Parathyroid adenoma (tissue), 2 donors: ENCODE data around the gene PPFIA2.

Experiments
- H2AFZ ChIP-seq: fragments of 300-600 bp; sonication (generic); one replicate; pipeline ENCODE4 v1.7.0; 2017; ENCODE audit warnings: antibody characterized with exemption, mild to moderate bottlenecking
- H3K27ac ChIP-seq: fragments of 300-600 bp; sonication (generic); one replicate; pipeline ENCODE4 v1.7.0; 2017
- H3K27me3 ChIP-seq: fragments of 300-600 bp; sonication (generic); one replicate; pipeline ENCODE4 v1.7.0; 2017; ENCODE audit warnings: low read length; ENCODE audit not compliant: control insufficient read depth, insufficient read depth
- H3K36me3 ChIP-seq: fragments of 300-600 bp; sonication (generic); one replicate; pipeline ENCODE4 v1.7.0; 2017; ENCODE audit warnings: low read length; ENCODE audit not compliant: control insufficient read depth, insufficient read depth
- H3K4me1 ChIP-seq: fragments of 300-600 bp; sonication (generic); one replicate; pipeline ENCODE4 v1.7.0; 2017; ENCODE audit warnings: control low read depth
- H3K4me2 ChIP-seq: fragments of 300-600 bp; sonication (generic); one replicate; pipeline ENCODE4 v1.7.0; 2017; ENCODE audit warnings: low read length
- H3K4me3 ChIP-seq: fragments of 300-600 bp; sonication (generic); one replicate; pipeline ENCODE4 v1.7.0; 2017; ENCODE audit warnings: low read depth, low read length
- H3K79me2 ChIP-seq: fragments of 300-600 bp; sonication (generic); one replicate; pipeline ENCODE4 v1.7.0; 2017; ENCODE audit warnings: control low read depth
- H3K9ac ChIP-seq: fragments of 300-600 bp; sonication (generic); one replicate; pipeline ENCODE4 v1.7.0; 2017; ENCODE audit warnings: mild to moderate bottlenecking
- H3K9me3 ChIP-seq: fragments of 300-600 bp; sonication (generic); one replicate; pipeline ENCODE4 v1.7.0; 2017; ENCODE audit warnings: low read length; ENCODE audit not compliant: control insufficient read depth
- CTCF ChIP-seq: fragments of 300-600 bp; sonication (generic); IDR thresholded peaks from one replicate; pipeline ENCODE4 v1.7.0; 2017; ENCODE audit warnings: antibody characterized with exemption, mild to moderate bottlenecking
- donor health status: primary hyperparathyroidism.

Gene PPFIA2

GRCh38 chr12:81327425-81327824 lies 431.7 kb downstream of the PPFIA2 start:
- TF ChIP-seq CTCF = no peak
- Histone ChIP-seq H3K4me1 (no peaks in the 10 kb centered on the region), H3K9me3 (no peaks in the 10 kb centered on the region), H3K4me2 (no peak overlapping the region), H3K4me3 (no peak overlapping the region), H3K79me2 (no peaks in the 10 kb centered on the region), H3K27ac (no peak overlapping the region), H3K9ac (no peak overlapping the region), H3K27me3 (no peaks in the 10 kb centered on the region), H2AFZ (no peak overlapping the region), H3K36me3 (no peaks in the 10 kb centered on the region)

GRCh38 chr12:81325086-81325485 lies 434.1 kb downstream of the PPFIA2 start:
- TF ChIP-seq CTCF = no peak
- no peaks in the 10 kb centered on the region for H3K9me3 ChIP-seq
- H2AFZ ChIP-seq = no peak overlapping the region
- no peaks in the 10 kb centered on the region for H3K36me3 ChIP-seq
- no peak overlapping the region for H3K27ac ChIP-seq
- no peak overlapping the region for H3K9ac ChIP-seq
- H3K79me2 ChIP-seq = no peaks in the 10 kb centered on the region
- H3K4me3 ChIP-seq = no peak overlapping the region
- H3K27me3 ChIP-seq = no peaks in the 10 kb centered on the region
- no peaks in the 10 kb centered on the region for H3K4me1 ChIP-seq
- H3K4me2 ChIP-seq = no peak overlapping the region

- Histone ChIP-seq H3K36me3 (no peaks in the 10 kb centered on the region), H3K9ac (no peak overlapping the region), H2AFZ (no peak overlapping the region), H3K27me3 (no peaks in the 10 kb centered on the region), H3K79me2 (no peaks in the 10 kb centered on the region), H3K27ac (no peak overlapping the region), H3K4me2 (no peak overlapping the region), H3K4me1 (no peaks in the 10 kb centered on the region), H3K4me3 (no peak overlapping the region), H3K9me3 (no peaks in the 10 kb centered on the region)
- no peak for TF ChIP-seq CTCF
Observed at GRCh38 chr12:81314903-81315531, 444.1 kb downstream of the PPFIA2 start.

GRCh38 chr12:81303935-81304334 lies 455.2 kb downstream of the PPFIA2 start:
- Histone ChIP-seq H3K4me1 (no peaks in the 10 kb centered on the region), H2AFZ (no peak overlapping the region), H3K27ac (no peak overlapping the region), H3K36me3 (no peaks in the 10 kb centered on the region), H3K9me3 (no peaks in the 10 kb centered on the region), H3K27me3 (no peaks in the 10 kb centered on the region), H3K9ac (no peak overlapping the region), H3K4me3 (no peak overlapping the region), H3K4me2 (no peak overlapping the region), H3K79me2 (no peaks in the 10 kb centered on the region)
- TF ChIP-seq CTCF = no peak

GRCh38 chr12:81300454-81300853 lies 458.7 kb downstream of the PPFIA2 start:
- no peak overlapping the region for H3K9ac ChIP-seq
- H3K4me1 ChIP-seq = no peaks in the 10 kb centered on the region
- H2AFZ ChIP-seq = no peak overlapping the region
- no peak for TF ChIP-seq CTCF
- H3K4me3 ChIP-seq = no peak overlapping the region
- H3K27ac ChIP-seq = no peak overlapping the region
- H3K27me3 ChIP-seq = no peaks in the 10 kb centered on the region
- no peaks in the 10 kb centered on the region for H3K79me2 ChIP-seq
- no peaks in the 10 kb centered on the region for H3K36me3 ChIP-seq
- H3K9me3 ChIP-seq = no peaks in the 10 kb centered on the region
- H3K4me2 ChIP-seq = no peak overlapping the region
